Panc1 (cell line): ENCODE data around the gene LRRC8C.

Source experiments
- POLR2AphosphoS5 ChIP-seq: IDR thresholded peaks from 2 replicates; pipeline ENCODE4 v1.6.1; 2012; ENCODE audit warnings: mild to moderate bottlenecking, low read depth, low read length, moderate library complexity
- SIN3A ChIP-seq: IDR thresholded peaks from 2 replicates; pipeline ENCODE4 v1.6.1; 2012; ENCODE audit warnings: low read depth, mild to moderate bottlenecking, low read length, moderate library complexity, borderline replicate concordance; ENCODE audit not compliant: insufficient read depth
- TF ChIP-seq, protein P1 (sequence below): fragments of 450-650 bp; IDR thresholded peaks from 2 replicates; pipeline ENCODE4 v1.5.1; 2017; ENCODE audit warnings: mild to moderate bottlenecking

DNA sequence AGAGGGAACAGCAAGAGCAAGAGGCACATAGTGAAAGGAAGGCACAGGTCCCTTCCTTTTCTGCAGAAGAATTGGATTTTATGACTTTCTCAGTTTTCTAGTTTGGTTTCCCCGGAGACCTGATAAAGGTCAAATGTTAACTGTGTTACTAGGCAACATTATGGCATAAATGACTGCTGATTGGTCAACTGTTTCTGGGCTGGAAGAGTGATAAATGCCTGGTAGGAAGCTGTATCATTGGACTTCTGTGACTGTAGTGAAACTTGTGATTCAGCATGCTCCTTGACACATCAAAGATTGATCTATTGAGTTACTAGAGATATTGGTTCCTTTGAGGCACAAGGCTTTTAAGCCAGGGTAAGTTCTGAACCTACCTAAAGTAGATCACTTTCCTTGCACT is 55.7 kb downstream of the LRRC8C start:
- TF ChIP-seq, protein P1, sequence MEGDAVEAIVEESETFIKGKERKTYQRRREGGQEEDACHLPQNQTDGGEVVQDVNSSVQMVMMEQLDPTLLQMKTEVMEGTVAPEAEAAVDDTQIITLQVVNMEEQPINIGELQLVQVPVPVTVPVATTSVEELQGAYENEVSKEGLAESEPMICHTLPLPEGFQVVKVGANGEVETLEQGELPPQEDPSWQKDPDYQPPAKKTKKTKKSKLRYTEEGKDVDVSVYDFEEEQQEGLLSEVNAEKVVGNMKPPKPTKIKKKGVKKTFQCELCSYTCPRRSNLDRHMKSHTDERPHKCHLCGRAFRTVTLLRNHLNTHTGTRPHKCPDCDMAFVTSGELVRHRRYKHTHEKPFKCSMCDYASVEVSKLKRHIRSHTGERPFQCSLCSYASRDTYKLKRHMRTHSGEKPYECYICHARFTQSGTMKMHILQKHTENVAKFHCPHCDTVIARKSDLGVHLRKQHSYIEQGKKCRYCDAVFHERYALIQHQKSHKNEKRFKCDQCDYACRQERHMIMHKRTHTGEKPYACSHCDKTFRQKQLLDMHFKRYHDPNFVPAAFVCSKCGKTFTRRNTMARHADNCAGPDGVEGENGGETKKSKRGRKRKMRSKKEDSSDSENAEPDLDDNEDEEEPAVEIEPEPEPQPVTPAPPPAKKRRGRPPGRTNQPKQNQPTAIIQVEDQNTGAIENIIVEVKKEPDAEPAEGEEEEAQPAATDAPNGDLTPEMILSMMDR = no peak
- no peak for TF ChIP-seq SIN3A
- TF ChIP-seq POLR2AphosphoS5 = no peak
